ENCODE results near the gene GUCY1A1.

Gene GUCY1A1

DNA sequence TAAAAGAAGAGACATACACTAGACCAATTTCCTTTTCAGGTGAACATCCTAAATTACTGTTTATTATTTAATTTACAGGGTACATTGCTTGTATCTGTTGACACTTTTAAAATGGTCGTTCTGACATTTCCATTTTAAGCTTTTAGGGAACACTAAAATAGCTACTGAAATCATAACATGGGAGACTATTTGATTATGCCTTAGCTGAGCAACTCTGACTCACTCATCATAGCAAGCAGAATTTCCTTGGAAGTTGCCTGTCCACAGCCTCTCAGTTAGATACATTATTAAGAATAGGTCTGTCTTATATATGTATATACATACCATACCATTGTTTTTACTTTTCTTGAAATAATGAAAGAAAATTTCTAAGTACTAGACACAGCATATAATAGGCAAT is 114.1 kb downstream of the GUCY1A1 start:
- DNase-seq (ENCODE audit: low read depth), result no peak

GRCh38 chr4:155781249-155781831 is 114.7 kb downstream of the GUCY1A1 start:
- no peak for DNase-seq (ENCODE audit: low read depth)

All from EH (cell line).